K562 (cell line): ENCODE results near the gene PCNX3. TPM values are rescaled to one million over a fixed set of nuclear protein-coding genes. Genes with fewer than 3 reads are reported as not detected.

Source experiments
- ASH1L ChIP-seq: fragments of 450-650 bp; IDR thresholded peaks from 2 replicates; pipeline ENCODE4 v1.6.1; 2018; ENCODE audit warnings: borderline replicate concordance, mild to moderate bottlenecking, low read depth; ENCODE audit not compliant: partially characterized antibody
- CHCHD3 ChIP-seq: fragments of 250-450 bp; sonication (Bioruptor Pico); IDR thresholded peaks from 2 replicates; pipeline ENCODE4 v2.1.2; 2022; ENCODE audit warnings: mild to moderate bottlenecking
- CTBP1 ChIP-seq: fragments of 450-650 bp; IDR thresholded peaks from 2 replicates; pipeline ENCODE4 v1.6.1; 2016; ENCODE audit warnings: borderline replicate concordance
- GATAD2B ChIP-seq: fragments of 450-650 bp; IDR thresholded peaks from 2 replicates; pipeline ENCODE4 v1.6.1; 2017; ENCODE audit warnings: mild to moderate bottlenecking, borderline replicate concordance
- HOMEZ ChIP-seq: fragments of 250-450 bp; sonication (Bioruptor Pico); IDR thresholded peaks from 2 replicates; pipeline ENCODE4 v1.4.0; 2020; ENCODE audit warnings: mild to moderate bottlenecking, moderate library complexity
- MYC ChIP-seq, 2 experiments: fragments of 250-450 bp in 1 of 2; sonication (Bioruptor Pico) in 1 of 2; IDR thresholded peaks; 2 replicates each; pipeline versions ENCODE4 v1.5.1 to v1.6.1; 2012 to 2021; ENCODE audit warnings: low read depth in 2 of 2, borderline replicate concordance in 1 of 2, improper control_type of control experiment in 1 of 2, low read length in 1 of 2, mild to moderate bottlenecking in 1 of 2, moderate library complexity in 1 of 2
- NFXL1 ChIP-seq: fragments of 450-650 bp; formaldehyde crosslinking; IDR thresholded peaks from 2 replicates; pipeline ENCODE4 v1.4.0; 2021; ENCODE audit warnings: mild to moderate bottlenecking
- PATZ1 ChIP-seq: fragments of 250-450 bp; sonication (Bioruptor Pico); IDR thresholded peaks from 2 replicates; pipeline ENCODE4 v1.5.0; 2020; ENCODE audit warnings: mild to moderate bottlenecking, borderline replicate concordance
- POLR2A ChIP-seq: fragments of 450-650 bp; conservative IDR thresholded peaks from 2 replicates; pipeline ENCODE4 v1.6.1; 2016
- SRSF7 ChIP-seq: fragments of 200-400 bp; formaldehyde crosslinking; optimal IDR thresholded peaks from 2 replicates; pipeline ENCODE3; 2017; ENCODE audit warnings: mild to moderate bottlenecking, low read depth, low read length
- SUPT5H ChIP-seq: fragments of 450-650 bp; IDR thresholded peaks from 2 replicates; pipeline ENCODE4 v1.6.1; 2016
- TEAD4 ChIP-seq, 2 experiments: sonication (generic) in 1 of 2; formaldehyde crosslinking in 1 of 2; IDR thresholded peaks; 2 replicates each; pipeline versions ENCODE4 v1.6.1 to v1.8.0; 2012 to 2022; ENCODE audit warnings: borderline replicate concordance in 1 of 2, inconsistent platforms in 1 of 2, low read length in 1 of 2, mild to moderate bottlenecking in 1 of 2, missing genetic modification reagents in 1 of 2
- TRIM24 ChIP-seq, 2 experiments: fragments of 450-650 bp; IDR thresholded peaks; 2 replicates each; pipeline ENCODE4 v1.6.1; 2016
- ZBTB1 ChIP-seq: sonication (generic); formaldehyde crosslinking; IDR thresholded peaks from 2 replicates; pipeline ENCODE4 v1.8.1; 2023; ENCODE audit warnings: missing genetic modification reagents, low read depth, mild to moderate bottlenecking, borderline replicate concordance
- ZBTB7A ChIP-seq: IDR thresholded peaks from 2 replicates; pipeline ENCODE4 v1.6.1; 2011; ENCODE audit warnings: low read depth, mild to moderate bottlenecking, low read length, moderate library complexity, borderline replicate concordance; ENCODE audit not compliant: control insufficient read depth
- ZNF449 ChIP-seq: fragments of 250-450 bp; sonication (Bioruptor Pico); IDR thresholded peaks from 2 replicates; pipeline ENCODE4 v1.8.0; 2022; ENCODE audit warnings: moderate library complexity, mild to moderate bottlenecking, inconsistent platforms
- polyA plus RNA-seq, 8 experiments: library from polyadenylated mRNA; depleted of rRNA in 4 of 8; stranded (reverse) in 5 of 8; unstranded in 3 of 8; fragments of >200 nt; fragmentation: Nextera tagmentation in 2 of 8; fragmentation: Illumina TruSeq in 1 of 8; extraction: Ambion mirVana in 2 of 8; extraction: Trizol in 1 of 8; gene quantifications; 2 replicates each; pipeline versions ENCODE4 v1.2.1 to v1.2.3, GENCODE V29; 2011 to 2014; ENCODE audit warnings: inconsistent platforms in 1 of 8, missing spikeins in 1 of 8
- total RNA-seq, 7 experiments: library from RNA; depleted of rRNA in 6 of 7; stranded (reverse); fragments of >200 nt in 6 of 7; fragmentation: Illumina TruSeq in 2 of 7; extraction: Trizol in 2 of 7; gene quantifications; 2 replicates each; pipeline versions ENCODE4 v1.2.1 to v1.2.3, GENCODE V29; 2011 to 2021; ENCODE audit warnings: low replicate concordance in 1 of 7

PCNX3 gene
- total and polyA plus RNA-seq, 9 of the 15 experiments (the other 6 are each of a cell fraction or from before 2014, with no cell fraction given) = 0.11 to 47.8 (median 12.8) TPM

- TF ChIP-seq PATZ1 (CRISPR knock-in tag) = no peak
- TF ChIP-seq ZBTB7A = peak; percentile 62; the same call in 1 of the 2 replicates
- TF ChIP-seq CHCHD3 (CRISPR knock-in tag) = no peak
- peak; percentile 74; the same call in 1 of the 2 replicates for TF ChIP-seq MYC (IDR thresholded peaks at IDR 0.05; ENCODE audit: low read depth, low read length)
- TF ChIP-seq MYC (CRISPR knock-in tag; IDR thresholded peaks at IDR 0.05; ENCODE audit: borderline replicate concordance, low read depth) = 0 out of 2 replicates have a peak, but pooled peaks have one; percentile 45
- TF ChIP-seq HOMEZ = no peak
- peak; percentile 21; the same call in 1 of the 2 replicates for TF ChIP-seq TEAD4 (IDR thresholded peaks at IDR 0.05; ENCODE audit: low read length)
- TF ChIP-seq TEAD4 (CRISPR knock-in tag; IDR thresholded peaks at IDR 0.05; ENCODE audit: borderline replicate concordance) = no peak
- no peak for TF ChIP-seq ZBTB1
- TF ChIP-seq SRSF7 = no peak
- TF ChIP-seq SUPT5H = peak; percentile 81
- no peak for TF ChIP-seq GATAD2B
- TF ChIP-seq NFXL1 = no peak
- peak; percentile 95 for TF ChIP-seq CTBP1
- TF ChIP-seq TRIM24 (IDR thresholded peaks at IDR 0.05) = peak in 1 of 2 experiments; percentile 68; a peak in 1 of 4 replicates
- peak; percentile 85 for TF ChIP-seq POLR2A
- TF ChIP-seq ZNF449 = no peak
- no peak for TF ChIP-seq ASH1L
Observed at GRCh38 chr11:65569973-65570918, 45.3 kb upstream of the PCNX3 start, which contains the start of gene ZNRD2 (continued).
